ENCODE results near the gene ELFN1.

ELFN1 gene

GRCh38 chr7:1744296-1745017, 74.4 kb downstream of the ELFN1 start:
- DNase-seq: no peak

GRCh38 chr7:1745018-1745532, 75.0 kb downstream of the ELFN1 start:
- DNase-seq: no peak

- no peak for DNase-seq
Measured at GRCh38 chr7:1745576-1746490, 75.8 kb downstream of the ELFN1 start.

- DNase-seq: no peak
Measured at GRCh38 chr7:1746491-1746975, 76.5 kb downstream of the ELFN1 start.

- no peak for DNase-seq
Measured at GRCh38 chr7:1747004-1747801, 77.1 kb downstream of the ELFN1 start.

- no peak for DNase-seq
Measured at GRCh38 chr7:1748076-1748838, 78.2 kb downstream of the ELFN1 start.

- DNase-seq: no peak
Measured at GRCh38 chr7:1748839-1749173, 78.7 kb downstream of the ELFN1 start.

GRCh38 chr7:1749351-1749863, 79.3 kb downstream of the ELFN1 start:
- no peak for DNase-seq

GRCh38 chr7:1749864-1750466, 79.9 kb downstream of the ELFN1 start:
- peak; percentile 8 for DNase-seq

GRCh38 chr7:1750541-1751021, 80.5 kb downstream of the ELFN1 start:
- no peak for DNase-seq

GRCh38 chr7:1752111-1752510, 82.0 kb downstream of the ELFN1 start:
- DNase-seq: no peak

- no peak for DNase-seq
Measured at GRCh38 chr7:1752771-1753563, 82.9 kb downstream of the ELFN1 start.

GRCh38 chr7:1753564-1753867, 83.4 kb downstream of the ELFN1 start:
- DNase-seq: no peak

- DNase-seq: no peak
Measured at GRCh38 chr7:1754345-1754908, 84.3 kb downstream of the ELFN1 start.

GRCh38 chr7:1755783-1756625, 85.9 kb downstream of the ELFN1 start:
- DNase-seq: no peak

- no peak for DNase-seq
Measured at GRCh38 chr7:1757601-1758000, 87.5 kb downstream of the ELFN1 start.

GRCh38 chr7:1758028-1758858, 88.2 kb downstream of the ELFN1 start:
- DNase-seq: peak; percentile 28

GRCh38 chr7:1758859-1759521, 88.9 kb downstream of the ELFN1 start:
- no peak for DNase-seq

Data from fibroblast of skin of back (primary cell).